SK-N-MC (cell line): ENCODE measurements around the gene MAPKBP1.

Experiments used
- EZH2 ChIP-seq: fragments of 200-600 bp; sonication (generic); IDR thresholded peaks from one replicate; pipeline ENCODE4 v1.6.1; 2017; ENCODE audit warnings: antibody characterized with exemption
- FOXP2 ChIP-seq: optimal IDR thresholded peaks from 2 replicates; pipeline ENCODE3; 2011; ENCODE audit warnings: mild to moderate bottlenecking, moderate library complexity; ENCODE audit not compliant: insufficient read depth; ENCODE audit errors: extremely low read length, control extremely low read depth
- POLR2AphosphoS5 ChIP-seq: IDR thresholded peaks from 2 replicates; pipeline ENCODE4 v1.6.1; 2012; ENCODE audit warnings: mild to moderate bottlenecking, low read depth, low read length, borderline replicate concordance

- no peak for TF ChIP-seq POLR2AphosphoS5
- TF ChIP-seq EZH2 = no peak
- TF ChIP-seq FOXP2 = no peak
Measured at GRCh38 chr15:41853831-41854230, 79.5 kb downstream of the MAPKBP1 start.
